Endothelial cell of umbilical vein (primary cell): ENCODE measurements around the gene STON2. TPM values are rescaled to one million over a fixed set of nuclear protein-coding genes. Genes with fewer than 3 reads are reported as not detected.

Experiments used
- BruUV-seq: library from RNA; stranded (reverse); fragments of 400-500 nt; replicated peaks from 2 replicates; lab custom pipeline; 2021; lab: Mats Ljungman, UMichigan
- CTCF ChIA-PET: fragments of 300-600, 350-600 bp; sonication (Branson Sonifier 250); formaldehyde crosslinking; loops from one replicate; lab custom pipeline; 2021; ENCODE audit warnings: antibody characterized with exemption, inconsistent platforms; lab: Charles Lee
- POLR2A ChIA-PET: fragments of 300-600, 350-600 bp; sonication (Branson Sonifier 250); formaldehyde crosslinking; loops from one replicate; lab custom pipeline; 2021; ENCODE audit warnings: antibody characterized with exemption, inconsistent platforms; lab: Charles Lee
- DNase-seq: peaks from one replicate; pipeline ENCODE4 v3.0.0-alpha.2; 2011; ENCODE audit warnings: low read depth, low spot score
- FAIRE-seq: peaks from 2 replicates; lab custom pipeline; 2011; peaks lifted over from hg19 to GRCh38; lab: Jason Lieb, UNC
- H2AFZ ChIP-seq: 2 replicates; pipeline ENCODE4 v1.6.0; 2012; ENCODE audit warnings: low read depth, low read length, control low read depth, inconsistent platforms
- H3K27ac ChIP-seq: 2 replicates; pipeline ENCODE4 v1.5.1; 2011; ENCODE audit warnings: low read depth, mild to moderate bottlenecking, control low read depth, low read length, moderate library complexity; ENCODE audit not compliant: insufficient read depth
- H3K27me3 ChIP-seq, 2 experiments: 2 replicates each; pipeline versions ENCODE4 v1.6.0 to v1.6.1; 2011; ENCODE audit warnings: low read length in 2 of 2, mixed read lengths in 1 of 2; ENCODE audit not compliant: control insufficient read depth in 2 of 2, insufficient read depth in 2 of 2
- H3K36me3 ChIP-seq, 2 experiments: 2 replicates in 1 of 2; 3 replicates in 1 of 2; pipeline ENCODE4 v1.5.1; 2011; ENCODE audit warnings: low read length in 2 of 2, mild to moderate bottlenecking in 1 of 2, moderate library complexity in 1 of 2; ENCODE audit not compliant: control insufficient read depth in 2 of 2, insufficient read depth in 2 of 2; ENCODE audit errors: extremely low read depth in 1 of 2
- H3K4me1 ChIP-seq: 3 replicates; pipeline ENCODE4 v1.5.1; 2011; ENCODE audit warnings: mild to moderate bottlenecking, low read length; ENCODE audit not compliant: control insufficient read depth, insufficient read depth; ENCODE audit errors: extremely low read depth
- H3K4me2 ChIP-seq: 2 replicates; pipeline ENCODE4 v1.6.1; 2011; ENCODE audit warnings: low read length, control low read depth, mixed read lengths; ENCODE audit not compliant: insufficient read depth
- H3K4me3 ChIP-seq, 3 experiments: fragments of 200-600 bp in 1 of 3; sonication (generic), shearing (Covaris generic) in 1 of 3; replicated peaks in 1 of 3; 2 replicates each; pipeline ENCODE4 v1.5.1; 2011 to 2016; ENCODE audit warnings: control low read depth in 3 of 3, low read length in 3 of 3, mild to moderate bottlenecking in 2 of 3, inconsistent platforms in 1 of 3, low read depth in 1 of 3, moderate library complexity in 1 of 3; ENCODE audit not compliant: insufficient read depth in 1 of 3
- H3K79me2 ChIP-seq: 2 replicates; pipeline ENCODE4 v1.6.0; 2012; ENCODE audit warnings: low read length, inconsistent platforms; ENCODE audit not compliant: control insufficient read depth, insufficient read depth
- H3K9ac ChIP-seq: replicated peaks from 2 replicates; pipeline ENCODE3; 2011; ENCODE audit warnings: low read length, control low read depth; ENCODE audit not compliant: insufficient read depth; ENCODE audit errors: extremely low read depth
- H3K9me1 ChIP-seq: replicated peaks from 3 replicates; pipeline ENCODE4 v1.6.0; 2011; ENCODE audit warnings: mild to moderate bottlenecking, low read length; ENCODE audit not compliant: control insufficient read depth, insufficient read depth; ENCODE audit errors: extremely low read depth
- H3K9me3 ChIP-seq: replicated peaks from 2 replicates; pipeline ENCODE4 v1.5.1; 2012; ENCODE audit warnings: low read length, inconsistent platforms; ENCODE audit not compliant: control insufficient read depth, insufficient read depth
- H4K20me1 ChIP-seq: replicated peaks from 2 replicates; pipeline ENCODE3; 2011; ENCODE audit warnings: mild to moderate bottlenecking, low read length; ENCODE audit not compliant: control insufficient read depth, insufficient read depth; ENCODE audit errors: extremely low read depth
- EZH2 ChIP-seq: IDR thresholded peaks from 2 replicates; pipeline ENCODE4 v1.6.1; 2012; ENCODE audit warnings: borderline replicate concordance, low read depth, mild to moderate bottlenecking, moderate library complexity, low read length, inconsistent platforms; ENCODE audit not compliant: severe bottlenecking
- FOS ChIP-seq: IDR thresholded peaks from 2 replicates; pipeline ENCODE4 v1.6.1; 2011; ENCODE audit warnings: mild to moderate bottlenecking, low read length, moderate library complexity, borderline replicate concordance; ENCODE audit not compliant: insufficient read depth
- GATA2 ChIP-seq: IDR thresholded peaks from 2 replicates; pipeline ENCODE4 v1.7.0; 2011; ENCODE audit warnings: low read depth, mild to moderate bottlenecking, moderate library complexity, mixed read lengths, low read length; ENCODE audit not compliant: insufficient read length, insufficient read depth
- JUN ChIP-seq: IDR thresholded peaks from 2 replicates; pipeline ENCODE4 v1.6.1; 2011; ENCODE audit warnings: borderline replicate concordance, low read depth; ENCODE audit not compliant: insufficient read length, insufficient read depth
- MYC ChIP-seq: IDR thresholded peaks from one replicate; pipeline ENCODE4 v1.6.1; 2011; ENCODE audit warnings: mild to moderate bottlenecking, low read depth, low read length
- POLR2A ChIP-seq: IDR thresholded peaks from 2 replicates; pipeline ENCODE4 v1.6.1; 2012; ENCODE audit warnings: low read depth, mild to moderate bottlenecking, control low read depth, low read length
- POLR2AphosphoS5 ChIP-seq: IDR thresholded peaks from 2 replicates; pipeline ENCODE4 v1.6.1; 2012; ENCODE audit warnings: low read depth, mild to moderate bottlenecking, control low read depth, low read length, moderate library complexity; ENCODE audit not compliant: insufficient read depth
- dilution Hi-C: fragments of 300-500 bp; cut with MboI; formaldehyde crosslinking; loops from one replicate; pipeline ENCODE4 v1.15.0; 2019; ENCODE audit warnings: low sequenced_read_pairs; ENCODE audit not compliant: extremely low pct_ligation_motif_present
- intact Hi-C: fragments of 100-400 bp; cut with micrococcal nuclease; formaldehyde crosslinking; loops from one replicate; pipeline ENCODE4 v1.10.0; 2022
- polyA plus RNA-seq, 4 experiments: library from polyadenylated mRNA; depleted of rRNA in 3 of 4; stranded (reverse) in 3 of 4; unstranded in 1 of 4; fragments of >200 nt; gene quantifications; 2 replicates each; pipeline versions ENCODE4 v1.2.1 to v1.2.3, GENCODE V29; 2011 to 2012; ENCODE audit warnings: missing spikeins in 1 of 4
- total RNA-seq: library from RNA; stranded (reverse); gene quantifications from 2 replicates; pipeline ENCODE4 v1.2.3, GENCODE V29; 2021
- TF ChIP-seq, protein P1 (sequence below), 2 donors: IDR thresholded peaks; 1 replicate in 1 of 2; 2 replicates in 1 of 2; pipeline ENCODE4 v1.5.1; 2011; ENCODE audit warnings: low read length in 2 of 2, mild to moderate bottlenecking in 2 of 2, moderate library complexity in 2 of 2, control low read depth in 1 of 2, inconsistent platforms in 1 of 2, low read depth in 1 of 2; ENCODE audit not compliant: insufficient read depth in 1 of 2; ENCODE audit errors: extremely low read depth in 1 of 2
- TF ChIP-seq, protein P2 (sequence below): IDR thresholded peaks from 2 replicates; pipeline ENCODE4 v1.6.1; 2011; ENCODE audit not compliant: insufficient read depth, insufficient read length

The STON2 gene
- total and polyA plus RNA-seq, 2 donors (not counting 3 experiments of a cell fraction or from before 2014, with no cell fraction given): not detected

- Histone ChIP-seq H3K79me2 (no peaks in the 10 kb centered on the region), H3K27ac (no peak overlapping the region), H3K36me3 (no peaks in the 10 kb centered on the region), H2AFZ (no peak overlapping the region), H3K9me1 (no peaks in the 10 kb centered on the region), H3K4me3 (no peak overlapping the region), H3K9me3 (no peaks in the 10 kb centered on the region), H4K20me1 (no peaks in the 10 kb centered on the region), H3K27me3 (no peaks in the 10 kb centered on the region), H3K9ac (no peak overlapping the region), H3K4me1 (no peaks in the 10 kb centered on the region), H3K4me2 (no peak overlapping the region)
- ChIA-PET CTCF (no interaction called here), POLR2A (no interaction called here)
- dilution Hi-C loops (no loop called here), intact Hi-C loops (no loop called here)
- BruUV-seq: no TSS peak
- TF ChIP-seq EZH2 (no peak), MYC (no peak), POLR2AphosphoS5 (no peak), FOS (no peak)
- TF ChIP-seq, protein P1, sequence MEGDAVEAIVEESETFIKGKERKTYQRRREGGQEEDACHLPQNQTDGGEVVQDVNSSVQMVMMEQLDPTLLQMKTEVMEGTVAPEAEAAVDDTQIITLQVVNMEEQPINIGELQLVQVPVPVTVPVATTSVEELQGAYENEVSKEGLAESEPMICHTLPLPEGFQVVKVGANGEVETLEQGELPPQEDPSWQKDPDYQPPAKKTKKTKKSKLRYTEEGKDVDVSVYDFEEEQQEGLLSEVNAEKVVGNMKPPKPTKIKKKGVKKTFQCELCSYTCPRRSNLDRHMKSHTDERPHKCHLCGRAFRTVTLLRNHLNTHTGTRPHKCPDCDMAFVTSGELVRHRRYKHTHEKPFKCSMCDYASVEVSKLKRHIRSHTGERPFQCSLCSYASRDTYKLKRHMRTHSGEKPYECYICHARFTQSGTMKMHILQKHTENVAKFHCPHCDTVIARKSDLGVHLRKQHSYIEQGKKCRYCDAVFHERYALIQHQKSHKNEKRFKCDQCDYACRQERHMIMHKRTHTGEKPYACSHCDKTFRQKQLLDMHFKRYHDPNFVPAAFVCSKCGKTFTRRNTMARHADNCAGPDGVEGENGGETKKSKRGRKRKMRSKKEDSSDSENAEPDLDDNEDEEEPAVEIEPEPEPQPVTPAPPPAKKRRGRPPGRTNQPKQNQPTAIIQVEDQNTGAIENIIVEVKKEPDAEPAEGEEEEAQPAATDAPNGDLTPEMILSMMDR (IDR thresholded peaks at IDR 0.05; ENCODE audit: extremely low read depth in 1 of 2, insufficient read depth in 1 of 2, low read depth in 1 of 2, low read length in 2 of 2): no peak
- no peak for DNase-seq
- no peak for FAIRE-seq
Observed at GRCh38 chr14:81261176-81261575, 138.9 kb downstream of the STON2 start.

- FAIRE-seq: no peak
- no peak overlapping the region for H2AFZ ChIP-seq
- ChIA-PET POLR2A (no interaction called here), CTCF (no interaction called here)
- no peaks in the 10 kb centered on the region for H4K20me1 ChIP-seq
- H3K4me1 ChIP-seq: no peaks in the 10 kb centered on the region
- BruUV-seq: no TSS peak
- H3K79me2 ChIP-seq: no peaks in the 10 kb centered on the region
- H3K4me2 ChIP-seq: no peak overlapping the region
- no peak for DNase-seq
- no peaks in the 10 kb centered on the region for H3K9me3 ChIP-seq
- intact Hi-C loops: no loop called here
- H3K36me3 ChIP-seq: no peaks in the 10 kb centered on the region
- no peak overlapping the region for H3K9ac ChIP-seq
- dilution Hi-C loops: no loop called here
- no peaks in the 10 kb centered on the region for H3K9me1 ChIP-seq
- TF ChIP-seq JUN (no peak), FOS (no peak), POLR2A (no peak), POLR2AphosphoS5 (no peak), GATA2 (no peak), MYC (no peak), EZH2 (no peak)
- TF ChIP-seq, protein P1 (IDR thresholded peaks at IDR 0.05; ENCODE audit: extremely low read depth in 1 of 2, insufficient read depth in 1 of 2, low read depth in 1 of 2, low read length in 2 of 2): no peak
- TF ChIP-seq, protein P2, sequence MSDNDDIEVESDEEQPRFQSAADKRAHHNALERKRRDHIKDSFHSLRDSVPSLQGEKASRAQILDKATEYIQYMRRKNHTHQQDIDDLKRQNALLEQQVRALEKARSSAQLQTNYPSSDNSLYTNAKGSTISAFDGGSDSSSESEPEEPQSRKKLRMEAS: no peak
- H3K4me3 ChIP-seq: no peak overlapping the region
- no peak overlapping the region for H3K27ac ChIP-seq
- H3K27me3 ChIP-seq: no peaks in the 10 kb centered on the region
Observed at GRCh38 chr14:81260732-81261131, 139.4 kb downstream of the STON2 start.
